Astrocyte of the spinal cord (primary cell): ENCODE results near the gene ZBTB21.
A peak's percentile ranks its signal among the peaks of the same experiment; 100 is the strongest.
"Not testable (repeated sequence)": the region's sequence is repeated elsewhere in the genome, so short reads cannot be mapped to it uniquely, and the experiment has no call there.

Experiments used
- DNase-seq: peaks from one replicate; pipeline ENCODE4 v3.0.0; 2011; ENCODE audit warnings: low read depth, low spot score
- H3K4me3 ChIP-seq: 2 replicates; pipeline ENCODE4 v1.5.1; 2011; ENCODE audit warnings: low read depth, mild to moderate bottlenecking, low read length, moderate library complexity
- in situ Hi-C: cut with HindIII; loops from 2 replicates; pipeline ENCODE4 v1.10.0; 2017; ENCODE audit warnings: low sequenced_read_pairs
- TF ChIP-seq, protein P1 (sequence below): IDR thresholded peaks from 2 replicates; pipeline ENCODE4 v1.5.1; 2012; ENCODE audit warnings: low read depth, mild to moderate bottlenecking, low read length, inconsistent platforms

ZBTB21 gene

DNA sequence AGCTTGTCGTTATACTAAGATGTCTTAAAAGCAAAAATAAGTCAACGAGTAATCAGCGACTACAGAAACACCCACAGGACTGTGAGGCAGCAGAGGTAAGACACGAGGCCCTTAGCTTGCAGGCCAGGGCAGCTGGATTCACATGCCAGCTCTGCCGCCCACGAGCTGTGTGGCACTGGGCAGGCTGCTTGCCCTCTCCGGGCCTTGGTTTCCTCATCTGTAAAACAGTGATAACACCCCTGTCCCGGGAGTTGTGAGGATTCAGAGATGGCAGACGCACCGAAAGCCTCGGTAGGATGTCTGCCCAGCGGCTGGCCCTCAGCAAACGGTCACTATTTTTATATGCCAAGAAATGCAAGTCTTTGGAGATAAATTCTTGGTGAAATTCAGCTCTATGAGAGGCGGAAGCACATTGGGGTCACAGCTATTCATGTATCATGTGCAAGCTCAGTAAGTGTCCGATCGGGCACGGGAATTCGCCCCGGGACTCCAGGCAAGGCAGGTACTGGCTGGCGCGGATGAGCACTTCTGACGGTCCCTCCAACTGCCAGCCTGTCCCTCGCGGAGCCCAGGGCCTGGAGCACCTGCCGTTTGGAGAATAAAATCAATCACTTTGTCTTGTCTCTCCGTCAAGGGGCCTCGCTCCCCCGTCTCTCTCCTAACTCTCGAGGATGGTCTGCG, 57.5 kb downstream of the ZBTB21 start:
- TF ChIP-seq, protein P1, sequence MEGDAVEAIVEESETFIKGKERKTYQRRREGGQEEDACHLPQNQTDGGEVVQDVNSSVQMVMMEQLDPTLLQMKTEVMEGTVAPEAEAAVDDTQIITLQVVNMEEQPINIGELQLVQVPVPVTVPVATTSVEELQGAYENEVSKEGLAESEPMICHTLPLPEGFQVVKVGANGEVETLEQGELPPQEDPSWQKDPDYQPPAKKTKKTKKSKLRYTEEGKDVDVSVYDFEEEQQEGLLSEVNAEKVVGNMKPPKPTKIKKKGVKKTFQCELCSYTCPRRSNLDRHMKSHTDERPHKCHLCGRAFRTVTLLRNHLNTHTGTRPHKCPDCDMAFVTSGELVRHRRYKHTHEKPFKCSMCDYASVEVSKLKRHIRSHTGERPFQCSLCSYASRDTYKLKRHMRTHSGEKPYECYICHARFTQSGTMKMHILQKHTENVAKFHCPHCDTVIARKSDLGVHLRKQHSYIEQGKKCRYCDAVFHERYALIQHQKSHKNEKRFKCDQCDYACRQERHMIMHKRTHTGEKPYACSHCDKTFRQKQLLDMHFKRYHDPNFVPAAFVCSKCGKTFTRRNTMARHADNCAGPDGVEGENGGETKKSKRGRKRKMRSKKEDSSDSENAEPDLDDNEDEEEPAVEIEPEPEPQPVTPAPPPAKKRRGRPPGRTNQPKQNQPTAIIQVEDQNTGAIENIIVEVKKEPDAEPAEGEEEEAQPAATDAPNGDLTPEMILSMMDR = no peak
- H3K4me3 ChIP-seq = peak overlapping the region; percentile 64
- DNase-seq = no peak
- in situ Hi-C loops = no loop called here

DNA sequence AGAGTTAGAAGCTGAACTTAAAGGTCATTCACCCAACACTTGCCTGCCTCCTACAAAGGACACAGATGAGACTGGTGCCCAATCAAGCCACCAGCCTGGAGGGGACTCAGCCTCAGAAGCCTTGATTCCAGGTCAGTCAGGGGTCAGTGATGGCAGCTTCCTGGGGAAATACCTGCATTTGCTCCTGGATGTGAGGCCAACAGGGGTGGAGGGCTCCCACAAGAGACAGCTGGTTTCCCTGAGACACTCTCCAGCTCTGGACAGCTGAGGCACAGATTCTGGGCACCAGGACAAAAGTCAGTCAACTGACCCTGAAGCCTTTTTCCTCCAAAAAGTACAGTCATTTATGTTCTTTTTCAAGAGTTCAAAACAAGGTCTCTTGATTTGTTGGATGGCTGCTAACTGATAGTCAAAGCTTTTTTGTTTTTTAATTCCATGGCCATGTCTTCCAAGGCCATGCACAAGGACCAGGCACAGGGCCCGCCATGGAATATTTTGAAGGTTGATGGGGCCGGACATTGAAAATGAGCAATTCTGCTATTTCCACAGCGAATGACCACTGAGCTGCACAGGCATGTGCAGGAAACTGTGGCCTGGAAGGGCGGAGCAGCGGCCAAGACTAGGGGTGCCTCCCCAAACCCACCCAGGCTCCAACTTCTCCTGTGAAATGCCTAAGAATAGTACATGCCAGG, 58.1 kb downstream of the ZBTB21 start:
- H3K4me3 ChIP-seq = peak overlapping the region; percentile 64
- no peak for DNase-seq
- in situ Hi-C loops = no loop called here
- TF ChIP-seq, protein P1 = no peak

DNA sequence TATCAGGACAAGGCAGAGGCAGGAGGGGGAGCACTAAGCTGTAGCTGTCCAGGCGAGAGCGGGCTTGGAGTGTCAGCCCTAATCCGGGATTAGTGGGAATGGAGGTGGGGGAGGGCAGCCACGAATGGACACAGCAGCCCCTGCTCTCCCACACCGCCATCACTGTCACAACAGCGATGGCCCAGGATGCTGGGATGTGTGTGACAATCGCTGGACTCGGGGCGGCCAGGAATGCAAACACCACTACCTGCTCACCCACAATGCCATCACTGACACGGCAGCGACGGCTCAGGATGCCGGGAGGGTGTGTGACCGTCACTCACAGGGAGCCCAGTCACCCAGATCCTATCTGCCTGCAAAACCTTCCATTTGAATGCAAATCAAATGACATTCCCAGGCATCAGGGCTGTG, 59.2 kb downstream of the ZBTB21 start:
- in situ Hi-C loops = no loop called here
- TF ChIP-seq, protein P1 = no peak
- no peak overlapping the region for H3K4me3 ChIP-seq
- no peak for DNase-seq

DNA sequence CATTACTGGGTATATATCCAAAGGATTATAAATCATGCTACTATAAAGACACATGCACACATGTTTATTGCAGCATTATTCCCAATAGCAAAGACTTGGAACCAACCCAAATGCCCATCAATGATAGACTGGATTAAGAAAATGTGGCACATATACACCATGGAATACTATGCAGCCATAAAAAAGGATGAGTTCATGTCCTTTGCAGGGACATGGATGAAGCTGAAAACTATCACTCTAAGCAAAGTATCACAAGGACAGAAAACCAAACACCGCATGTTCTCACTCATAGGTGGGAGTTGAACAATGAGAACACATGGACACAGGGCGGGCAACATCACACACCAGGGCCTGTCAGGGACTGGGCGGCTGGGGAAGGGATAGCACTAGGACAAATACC, 60.5 kb downstream of the ZBTB21 start:
- DNase-seq, in situ Hi-C loops: not testable (repeated sequence)

DNA sequence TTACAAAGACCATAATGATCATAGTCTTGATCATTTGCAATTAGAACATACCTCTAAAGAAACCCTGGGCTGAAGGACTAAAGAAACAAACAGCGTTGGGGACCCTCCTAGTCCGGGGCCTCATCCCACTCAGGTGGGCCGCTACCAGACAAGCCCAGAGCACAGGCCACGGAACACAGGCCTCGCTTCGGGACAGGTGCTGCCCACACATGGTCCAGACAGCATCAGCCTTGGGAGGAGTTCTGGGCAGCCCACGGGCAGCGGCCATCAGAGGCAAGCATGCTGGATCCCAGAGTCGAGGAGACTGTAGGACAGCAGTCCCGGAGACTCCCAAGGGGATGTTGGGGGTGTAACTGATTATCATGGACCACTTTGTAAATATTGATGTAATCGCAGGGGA, 61.3 kb downstream of the ZBTB21 start:
- no peak for DNase-seq
- TF ChIP-seq, protein P1 = no peak
- in situ Hi-C loops = no loop called here
- H3K4me3 ChIP-seq = no peak overlapping the region

More for the DNA sequence above, 60.5 kb downstream of the ZBTB21 start:
- not testable (repeated sequence) for H3K4me3 ChIP-seq

DNA sequence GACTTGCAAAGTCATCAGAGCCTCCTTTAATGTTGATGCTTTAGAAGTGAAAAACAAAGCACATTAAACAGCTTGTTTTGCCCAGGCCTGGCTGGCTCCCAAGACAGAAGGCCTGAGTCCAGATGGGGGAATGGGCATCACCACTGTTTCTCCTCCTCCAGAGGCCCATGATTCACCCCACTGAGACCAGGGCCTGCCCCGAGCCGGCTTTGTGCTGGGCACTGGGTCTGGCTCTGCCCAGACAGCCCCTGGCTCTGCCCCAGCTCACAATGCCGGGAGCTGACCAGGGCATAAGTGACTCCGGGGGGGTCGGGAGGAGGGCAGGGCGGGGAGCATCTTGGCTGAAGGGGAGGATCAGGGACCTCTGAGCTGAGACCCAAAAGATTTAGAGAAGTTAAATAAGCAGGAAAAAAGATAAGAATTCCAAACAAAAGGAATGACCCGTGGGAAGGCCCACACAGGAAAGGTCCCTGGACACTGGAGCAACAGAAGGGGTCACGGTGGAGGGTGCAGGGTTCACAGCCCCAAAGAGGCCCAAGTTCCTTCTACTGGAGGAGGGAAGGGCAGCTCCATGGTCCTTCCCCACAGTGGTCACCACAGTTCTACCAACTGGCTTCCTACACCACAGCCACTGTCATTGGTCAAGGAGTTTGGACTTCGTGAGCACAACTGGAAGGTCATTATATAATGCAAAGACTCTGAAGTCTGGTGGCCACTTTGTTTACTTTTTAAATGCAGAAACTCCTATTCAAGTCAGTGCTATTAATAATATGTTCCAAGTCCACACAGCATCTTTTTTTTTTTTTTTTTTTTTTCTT, 61.9 kb downstream of the ZBTB21 start:
- no peak overlapping the region for H3K4me3 ChIP-seq

More for the DNA sequence above, 61.9 kb downstream of the ZBTB21 start:
- DNase-seq = peak; percentile 42
- TF ChIP-seq, protein P1 = no peak
- in situ Hi-C loops = no loop called here
